Suprapubic skin (tissue), 3 donors: Measurements from ENCODE around the gene LACTB.

Experiments
- POLR2AphosphoS5 ChIP-seq, 3 donors: sonication (generic); formaldehyde crosslinking; IDR thresholded peaks; one replicate each; pipeline ENCODE4 v1.6.1; 2017; ENCODE audit warnings: antibody characterized with exemption in 3 of 3
- TF ChIP-seq, protein P1 (sequence below), 2 donors: fragments of 200-600 bp in 1 of 2; fragments of 450-650 bp in 1 of 2; sonication (generic) in 1 of 2; IDR thresholded peaks; one replicate each; pipeline ENCODE4 v1.5.1; 2016 to 2019; ENCODE audit warnings: antibody characterized with exemption in 2 of 2, mild to moderate bottlenecking in 1 of 2, moderate library complexity in 1 of 2

DNA sequence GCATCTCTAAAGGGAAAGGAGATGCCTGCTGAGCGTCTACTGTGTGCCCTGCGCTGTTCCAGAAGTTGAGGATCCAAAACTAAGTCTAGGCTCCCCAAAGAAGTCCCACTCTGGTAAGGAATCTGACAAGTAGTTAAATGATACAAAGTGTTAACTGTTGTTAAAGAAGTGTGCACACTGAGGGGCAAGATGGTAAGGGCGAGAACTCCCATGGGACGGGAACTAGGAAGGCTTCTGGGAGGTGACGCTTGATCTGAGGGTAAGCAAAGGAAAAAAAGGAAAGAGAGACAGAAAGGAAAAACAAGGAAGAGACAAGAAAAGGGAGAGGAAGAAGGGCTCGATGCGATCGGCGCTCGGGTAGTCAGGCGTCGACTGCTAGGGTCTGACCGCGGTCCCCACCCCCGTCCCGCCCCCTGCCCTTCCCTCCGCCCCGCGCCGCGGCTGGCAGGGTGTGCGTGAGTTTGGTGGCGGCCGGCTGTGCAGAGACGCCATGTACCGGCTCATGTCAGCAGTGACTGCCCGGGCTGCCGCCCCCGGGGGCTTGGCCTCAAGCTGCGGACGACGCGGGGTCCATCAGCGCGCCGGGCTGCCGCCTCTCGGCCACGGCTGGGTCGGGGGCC is at the start of gene LACTB:
- TF ChIP-seq, protein P1, sequence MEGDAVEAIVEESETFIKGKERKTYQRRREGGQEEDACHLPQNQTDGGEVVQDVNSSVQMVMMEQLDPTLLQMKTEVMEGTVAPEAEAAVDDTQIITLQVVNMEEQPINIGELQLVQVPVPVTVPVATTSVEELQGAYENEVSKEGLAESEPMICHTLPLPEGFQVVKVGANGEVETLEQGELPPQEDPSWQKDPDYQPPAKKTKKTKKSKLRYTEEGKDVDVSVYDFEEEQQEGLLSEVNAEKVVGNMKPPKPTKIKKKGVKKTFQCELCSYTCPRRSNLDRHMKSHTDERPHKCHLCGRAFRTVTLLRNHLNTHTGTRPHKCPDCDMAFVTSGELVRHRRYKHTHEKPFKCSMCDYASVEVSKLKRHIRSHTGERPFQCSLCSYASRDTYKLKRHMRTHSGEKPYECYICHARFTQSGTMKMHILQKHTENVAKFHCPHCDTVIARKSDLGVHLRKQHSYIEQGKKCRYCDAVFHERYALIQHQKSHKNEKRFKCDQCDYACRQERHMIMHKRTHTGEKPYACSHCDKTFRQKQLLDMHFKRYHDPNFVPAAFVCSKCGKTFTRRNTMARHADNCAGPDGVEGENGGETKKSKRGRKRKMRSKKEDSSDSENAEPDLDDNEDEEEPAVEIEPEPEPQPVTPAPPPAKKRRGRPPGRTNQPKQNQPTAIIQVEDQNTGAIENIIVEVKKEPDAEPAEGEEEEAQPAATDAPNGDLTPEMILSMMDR (IDR thresholded peaks at IDR 0.05), result no peak
- TF ChIP-seq POLR2AphosphoS5 (IDR thresholded peaks at IDR 0.05), result peak in 1 of 3 donors; percentile 46
